Measurements from ENCODE around the gene TACC2.

Gene TACC2

DNA sequence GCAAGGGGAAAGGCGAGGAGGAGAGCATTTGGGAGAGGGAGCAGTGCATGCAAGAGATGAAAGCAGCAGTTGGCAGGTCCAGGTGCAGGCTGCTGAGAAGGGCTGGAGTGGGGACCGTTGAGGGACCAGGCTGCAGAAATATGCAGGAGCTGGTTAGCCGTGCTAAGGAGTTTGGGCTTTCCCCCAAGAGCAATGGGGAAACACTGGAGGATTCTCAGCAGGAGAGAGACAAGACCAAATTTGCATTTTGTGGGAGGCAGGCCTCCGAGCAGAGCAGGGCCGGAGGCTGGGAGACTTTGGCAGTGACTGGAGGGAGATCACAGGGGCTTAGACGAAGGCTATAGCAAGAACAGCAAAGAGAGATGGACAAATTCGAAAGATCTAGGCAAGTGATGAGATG lies 293.9 kb downstream of the TACC2 start:
- TF ChIP-seq, protein P1, sequence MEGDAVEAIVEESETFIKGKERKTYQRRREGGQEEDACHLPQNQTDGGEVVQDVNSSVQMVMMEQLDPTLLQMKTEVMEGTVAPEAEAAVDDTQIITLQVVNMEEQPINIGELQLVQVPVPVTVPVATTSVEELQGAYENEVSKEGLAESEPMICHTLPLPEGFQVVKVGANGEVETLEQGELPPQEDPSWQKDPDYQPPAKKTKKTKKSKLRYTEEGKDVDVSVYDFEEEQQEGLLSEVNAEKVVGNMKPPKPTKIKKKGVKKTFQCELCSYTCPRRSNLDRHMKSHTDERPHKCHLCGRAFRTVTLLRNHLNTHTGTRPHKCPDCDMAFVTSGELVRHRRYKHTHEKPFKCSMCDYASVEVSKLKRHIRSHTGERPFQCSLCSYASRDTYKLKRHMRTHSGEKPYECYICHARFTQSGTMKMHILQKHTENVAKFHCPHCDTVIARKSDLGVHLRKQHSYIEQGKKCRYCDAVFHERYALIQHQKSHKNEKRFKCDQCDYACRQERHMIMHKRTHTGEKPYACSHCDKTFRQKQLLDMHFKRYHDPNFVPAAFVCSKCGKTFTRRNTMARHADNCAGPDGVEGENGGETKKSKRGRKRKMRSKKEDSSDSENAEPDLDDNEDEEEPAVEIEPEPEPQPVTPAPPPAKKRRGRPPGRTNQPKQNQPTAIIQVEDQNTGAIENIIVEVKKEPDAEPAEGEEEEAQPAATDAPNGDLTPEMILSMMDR (IDR thresholded peaks at IDR 0.05; ENCODE audit: low read depth, low read length) = no peak
- H3K4me3 ChIP-seq (replicated peaks in 1 of 2; ENCODE audit: low read depth in 2 of 2, low read length in 2 of 2) = no peak overlapping the region
- no peak for DNase-seq (ENCODE audit: low read depth in 2 of 2)

DNA sequence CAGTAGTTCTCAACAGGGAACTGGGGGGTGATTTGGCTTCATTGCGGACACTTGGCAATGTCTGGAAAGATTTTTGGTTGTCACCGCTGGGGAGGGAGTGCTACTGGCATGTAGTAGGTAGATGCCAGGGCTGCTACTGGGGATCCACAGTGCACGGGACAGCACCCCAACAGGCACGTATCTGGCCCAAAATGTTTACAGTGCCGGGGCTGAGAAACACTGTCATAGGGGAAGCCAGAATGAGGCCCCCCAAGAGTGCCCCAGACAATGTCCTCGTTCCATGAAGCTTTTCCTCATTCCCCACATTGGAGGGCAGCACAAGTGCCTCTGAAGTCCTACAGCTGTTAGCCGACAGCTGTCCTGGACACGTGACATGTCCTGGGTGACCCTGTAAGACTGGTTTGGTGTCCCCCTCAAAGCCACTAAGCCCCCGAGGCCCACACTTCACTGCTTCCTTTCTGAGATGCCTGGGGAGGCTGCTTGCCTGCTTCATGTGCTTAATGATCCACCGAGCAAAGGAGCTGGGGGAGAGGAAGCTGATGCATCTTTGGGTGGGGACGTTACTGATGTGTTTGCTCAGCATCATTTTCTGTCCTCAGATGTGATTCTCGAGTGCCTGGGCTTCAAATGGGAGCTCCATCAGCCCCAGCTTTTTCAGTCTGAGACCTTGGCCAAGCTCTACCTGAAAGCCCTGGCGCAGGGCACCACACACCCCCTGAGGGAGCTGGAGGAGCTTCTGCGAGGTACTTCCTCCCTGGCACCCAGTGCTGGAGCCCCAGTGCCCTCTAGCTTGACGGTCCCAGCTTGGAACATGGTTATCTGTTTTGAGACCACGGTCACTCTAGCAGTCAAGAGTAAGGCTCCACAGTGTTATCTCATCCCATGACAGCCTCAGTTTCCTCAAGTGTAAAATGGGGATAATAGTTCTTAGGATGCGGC lies 296.8 kb downstream of the TACC2 start:
- H3K4me3 ChIP-seq (replicated peaks in 1 of 2; ENCODE audit: low read depth in 2 of 2, low read length in 2 of 2) = no peak overlapping the region
- TF ChIP-seq, protein P1 (IDR thresholded peaks at IDR 0.05; ENCODE audit: low read depth, low read length) = no peak
- no peak for DNase-seq (ENCODE audit: low read depth in 2 of 2)

DNA sequence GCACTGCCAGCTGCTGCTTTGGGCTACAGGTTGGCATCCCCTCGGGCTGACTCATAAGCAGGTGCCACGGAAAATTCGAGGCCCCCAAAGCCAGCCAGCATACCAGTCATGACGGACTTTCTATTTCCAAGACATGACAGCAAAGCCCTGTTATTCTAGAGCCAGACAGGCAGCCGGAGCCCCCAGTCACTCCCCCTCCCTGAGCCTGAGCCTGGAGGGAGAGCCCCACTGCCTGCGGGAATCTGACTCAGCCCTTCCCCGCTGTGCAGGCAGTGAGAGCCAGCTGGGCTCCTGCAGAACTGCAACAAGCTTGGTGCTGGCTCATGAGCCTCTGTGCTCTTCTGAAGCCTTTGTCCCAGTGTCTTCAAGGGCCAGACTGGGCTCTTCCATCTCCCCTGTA lies 297.9 kb downstream of the TACC2 start:
- TF ChIP-seq, protein P1 (IDR thresholded peaks at IDR 0.05; ENCODE audit: low read depth, low read length) = no peak
- no peak overlapping the region for H3K4me3 ChIP-seq (replicated peaks in 1 of 2; ENCODE audit: low read depth in 2 of 2, low read length in 2 of 2)
- peak; percentile 37 to 51 for DNase-seq (ENCODE audit: low read depth in 2 of 2)

DNA sequence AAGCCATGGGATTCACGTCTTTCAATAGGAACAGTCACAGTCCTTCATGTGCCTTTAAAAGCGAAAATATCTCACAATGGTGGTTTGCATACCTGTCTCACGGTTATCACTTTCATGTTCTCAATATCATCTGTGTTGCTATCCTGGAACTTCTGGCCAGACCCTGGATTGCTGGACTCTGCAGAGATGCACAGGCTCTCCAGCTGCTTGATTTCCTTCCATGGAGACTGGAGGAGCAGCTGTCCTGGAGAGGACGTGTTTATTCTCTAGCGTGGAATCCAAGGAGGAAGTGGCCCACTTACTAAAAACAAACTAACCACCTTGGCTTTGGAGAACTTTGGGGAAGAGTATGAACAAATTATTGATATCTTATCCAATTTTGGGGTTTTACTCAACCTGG lies 298.6 kb downstream of the TACC2 start:
- no peak for DNase-seq (ENCODE audit: low read depth in 2 of 2)
- TF ChIP-seq, protein P1 (IDR thresholded peaks at IDR 0.05; ENCODE audit: low read depth, low read length) = no peak
- no peak overlapping the region for H3K4me3 ChIP-seq (replicated peaks in 1 of 2; ENCODE audit: low read depth in 2 of 2, low read length in 2 of 2)

DNA sequence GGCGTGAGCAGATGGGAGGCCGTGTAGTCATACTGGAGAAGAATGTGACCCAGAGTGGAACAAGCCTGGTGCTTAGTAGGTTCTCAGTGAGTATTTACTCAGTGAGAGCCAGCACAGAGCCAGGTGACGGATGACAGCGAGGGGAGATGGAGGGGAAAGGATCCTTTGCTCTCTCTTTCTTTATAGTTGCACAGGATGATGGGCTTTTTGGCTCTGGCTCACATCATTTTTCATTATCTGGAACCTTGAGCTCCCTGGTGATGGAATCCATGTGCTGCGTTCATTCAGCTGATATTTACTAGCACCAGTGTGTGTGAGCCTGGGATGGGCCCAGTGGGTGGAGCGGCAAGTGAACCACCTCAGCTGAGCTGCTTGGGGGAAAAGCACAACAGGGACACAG lies 299.3 kb downstream of the TACC2 start:
- TF ChIP-seq, protein P1 (IDR thresholded peaks at IDR 0.05; ENCODE audit: low read depth, low read length) = no peak
- no peak for DNase-seq (ENCODE audit: low read depth in 2 of 2)
- H3K4me3 ChIP-seq (replicated peaks in 1 of 2; ENCODE audit: low read depth in 2 of 2, low read length in 2 of 2) = no peak overlapping the region

DNA sequence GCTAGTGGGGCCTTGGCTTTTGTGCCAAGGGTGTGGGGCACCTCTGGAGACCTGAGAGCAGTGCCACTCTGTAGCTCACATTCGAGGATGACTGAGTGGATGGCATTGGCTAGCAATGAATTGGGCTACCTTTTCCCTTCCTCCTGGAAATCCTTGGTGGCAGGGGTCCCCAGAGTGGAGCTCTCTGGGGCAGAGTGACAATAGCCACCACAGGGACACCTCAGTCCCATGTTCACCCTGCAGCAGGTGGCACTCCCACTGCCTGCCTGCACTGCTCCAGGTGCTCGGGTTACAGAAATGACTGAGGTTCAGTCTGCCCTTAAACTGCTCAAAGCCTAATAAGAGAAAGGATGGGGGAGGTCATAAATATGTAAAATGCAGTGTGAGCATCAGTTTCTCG lies 300.0 kb downstream of the TACC2 start:
- H3K4me3 ChIP-seq (replicated peaks in 1 of 2; ENCODE audit: low read depth in 2 of 2, low read length in 2 of 2) = no peak overlapping the region
- DNase-seq (ENCODE audit: low read depth in 2 of 2) = no peak
- TF ChIP-seq, protein P1 (IDR thresholded peaks at IDR 0.05; ENCODE audit: low read depth, low read length) = no peak

All from cardiac fibroblast (primary cell).